HCT116 (cell line): ENCODE measurements around the gene RNF145.
"Not testable (repeated sequence)": the region's sequence is repeated elsewhere in the genome, so short reads cannot be mapped to it uniquely, and the experiment has no call there.

Experiments
- CTCF ChIP-seq, 3 experiments: fragments of 200-600 bp in 1 of 3; sonication (generic) in 1 of 3; IDR thresholded peaks in 2 of 3; conservative IDR thresholded peaks in 1 of 3; 2 replicates each; pipeline ENCODE4 v1.5.1; 2012 to 2017; ENCODE audit warnings: low read depth in 2 of 3, low read length in 2 of 3, antibody characterized with exemption in 1 of 3, borderline replicate concordance in 1 of 3, control low read depth in 1 of 3, mild to moderate bottlenecking in 1 of 3, mixed read lengths in 1 of 3, mixed run types in 1 of 3, moderate library complexity in 1 of 3; ENCODE audit not compliant: insufficient read depth in 1 of 3
- POLR2AphosphoS5 ChIP-seq: IDR thresholded peaks from 2 replicates; pipeline ENCODE4 v1.6.1; 2011; ENCODE audit warnings: mild to moderate bottlenecking, low read depth, low read length, moderate library complexity
- RAD21 ChIP-seq: IDR thresholded peaks from 2 replicates; pipeline ENCODE4 v1.6.1; 2012; ENCODE audit warnings: low read depth, mild to moderate bottlenecking
- YY1 ChIP-seq: IDR thresholded peaks from 2 replicates; pipeline ENCODE4 v1.6.1; 2011; ENCODE audit warnings: low read length, low read depth, moderate library complexity, mild to moderate bottlenecking; ENCODE audit not compliant: insufficient replicate concordance; ENCODE audit errors: extremely low read depth

DNA sequence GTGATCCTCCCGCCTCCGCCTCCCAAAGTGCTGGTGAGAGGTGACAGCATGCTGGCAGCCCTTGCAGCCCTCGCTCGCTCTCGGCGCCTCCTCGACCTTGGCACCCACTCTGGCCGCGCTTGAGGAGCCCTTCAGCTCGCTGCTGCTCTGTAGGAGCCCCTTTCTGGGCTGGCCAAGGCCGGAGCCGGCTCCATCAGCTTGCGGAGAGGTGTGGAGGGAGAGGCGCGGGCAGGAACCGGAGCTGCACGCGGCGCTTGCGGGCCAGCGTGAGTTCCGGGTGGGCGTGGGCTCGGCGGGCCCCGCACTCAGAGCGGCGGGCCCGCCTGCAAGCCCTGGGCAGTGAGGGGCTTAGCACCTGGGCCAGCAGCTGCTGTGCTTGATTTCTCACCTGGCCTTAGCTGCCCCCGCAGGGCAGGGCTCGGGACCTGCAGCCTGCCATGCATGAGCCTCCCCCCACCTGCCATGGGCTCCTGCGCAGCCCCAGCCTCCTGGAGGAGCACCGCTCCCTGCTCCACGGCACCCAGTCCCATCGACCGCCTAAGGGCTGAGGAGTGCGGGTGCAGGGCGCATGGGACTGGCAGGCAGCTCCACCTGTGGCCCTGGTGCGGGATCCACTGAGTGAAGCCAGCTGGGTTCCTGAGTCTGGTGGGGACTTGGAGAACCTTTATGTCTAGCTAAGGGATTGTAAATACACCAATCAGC, 90.2 kb downstream of the RNF145 start:
- TF ChIP-seq CTCF (IDR thresholded peaks at IDR 0.05 in 2 of 3, conservative IDR thresholded peaks at IDR 0.05 in 1 of 3; ENCODE audit: borderline replicate concordance in 1 of 3, insufficient read depth in 1 of 3, low read depth in 2 of 3, low read length in 2 of 3); RAD21; YY1; POLR2AphosphoS5: not testable (repeated sequence)
